Upper lobe of right lung (tissue), 1 donor: Measurements from ENCODE around the gene PYM1. TPM values are rescaled to one million over a fixed set of nuclear protein-coding genes. Genes with fewer than 3 reads are reported as not detected.

Experiments
- ATAC-seq: fragments of 200-7000 bp; cut with Tn5 transposase; one replicate; pipeline ENCODE4 v1.9.1; 2020; ENCODE audit warnings: mild to moderate bottlenecking, moderate library complexity
- DNase-seq: peaks from one replicate; pipeline ENCODE4 v3.0.0-alpha.2; 2020
- H3K27ac ChIP-seq: fragments of 200-600 bp; one replicate; pipeline ENCODE4 v1.8.0; 2022
- H3K27me3 ChIP-seq: fragments of 200-600 bp; one replicate; pipeline ENCODE4 v1.8.0; 2022; ENCODE audit warnings: mild to moderate bottlenecking
- H3K36me3 ChIP-seq: fragments of 200-600 bp; one replicate; pipeline ENCODE4 v1.8.0; 2022
- H3K4me1 ChIP-seq: fragments of 200-600 bp; one replicate; pipeline ENCODE4 v1.8.0; 2022
- H3K4me3 ChIP-seq: fragments of 200-600 bp; one replicate; pipeline ENCODE4 v1.8.0; 2022; ENCODE audit warnings: mild to moderate bottlenecking
- H3K9me3 ChIP-seq: fragments of 200-600 bp; one replicate; pipeline ENCODE4 v1.8.0; 2022
- intact Hi-C: fragments of 100-400 bp; cut with DNase I; formaldehyde crosslinking; loops from one replicate; pipeline ENCODE4 v1.11.0; 2022
- total RNA-seq: library from RNA; stranded (reverse); fragmentation: NEBNext Ultra II Directional; extraction: Animal tissue kit (Norgen Biotek cat#: 25700); gene quantifications from one replicate; pipeline ENCODE4 v1.2.1, GENCODE V29; 2021
- TF ChIP-seq, protein P1 (sequence below): fragments of 200-600 bp; IDR thresholded peaks from one replicate; pipeline ENCODE4 v1.8.0; 2022; ENCODE audit warnings: antibody characterized with exemption
- donor health status: DM: no; HTN: yes; CAD: no; lungs with severe emphysema.

Gene PYM1
- total RNA-seq, 1 donor from 2014 or later, result 29.1 TPM

DNA sequence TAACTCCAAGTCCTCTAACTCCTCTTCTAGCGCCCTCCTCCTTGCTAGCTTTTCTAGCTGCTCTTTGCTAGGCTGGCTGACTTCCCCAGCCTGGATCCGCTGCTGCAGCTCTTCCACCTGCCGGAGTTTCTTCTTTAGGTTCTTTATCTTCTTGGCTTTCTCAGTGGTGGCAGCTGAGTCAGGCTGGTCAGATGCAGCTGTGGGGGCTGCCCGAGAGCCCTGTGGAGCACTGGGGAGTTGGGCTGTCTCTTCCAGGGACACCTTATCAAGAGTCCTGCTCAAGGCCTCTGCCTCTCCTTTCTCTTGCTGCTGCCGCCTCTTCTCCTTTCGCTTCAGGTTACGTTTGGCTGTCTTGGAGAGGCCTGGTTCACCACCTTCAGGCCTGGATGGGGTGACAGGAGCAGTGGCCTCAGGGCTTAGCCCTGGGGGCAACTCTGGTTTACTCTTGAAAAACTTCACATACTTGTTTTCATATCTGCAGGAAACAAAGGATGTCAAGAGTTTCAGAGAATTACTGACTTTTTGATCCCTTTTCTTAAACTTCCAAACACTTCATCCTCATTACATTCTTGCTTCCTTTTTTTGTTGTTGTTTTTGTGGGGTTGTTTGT, 25.7 kb downstream of the PYM1 start:
- ATAC-seq (no peak), DNase-seq (no peak)
- intact Hi-C loops, result no loop called here
- TF ChIP-seq, protein P1, sequence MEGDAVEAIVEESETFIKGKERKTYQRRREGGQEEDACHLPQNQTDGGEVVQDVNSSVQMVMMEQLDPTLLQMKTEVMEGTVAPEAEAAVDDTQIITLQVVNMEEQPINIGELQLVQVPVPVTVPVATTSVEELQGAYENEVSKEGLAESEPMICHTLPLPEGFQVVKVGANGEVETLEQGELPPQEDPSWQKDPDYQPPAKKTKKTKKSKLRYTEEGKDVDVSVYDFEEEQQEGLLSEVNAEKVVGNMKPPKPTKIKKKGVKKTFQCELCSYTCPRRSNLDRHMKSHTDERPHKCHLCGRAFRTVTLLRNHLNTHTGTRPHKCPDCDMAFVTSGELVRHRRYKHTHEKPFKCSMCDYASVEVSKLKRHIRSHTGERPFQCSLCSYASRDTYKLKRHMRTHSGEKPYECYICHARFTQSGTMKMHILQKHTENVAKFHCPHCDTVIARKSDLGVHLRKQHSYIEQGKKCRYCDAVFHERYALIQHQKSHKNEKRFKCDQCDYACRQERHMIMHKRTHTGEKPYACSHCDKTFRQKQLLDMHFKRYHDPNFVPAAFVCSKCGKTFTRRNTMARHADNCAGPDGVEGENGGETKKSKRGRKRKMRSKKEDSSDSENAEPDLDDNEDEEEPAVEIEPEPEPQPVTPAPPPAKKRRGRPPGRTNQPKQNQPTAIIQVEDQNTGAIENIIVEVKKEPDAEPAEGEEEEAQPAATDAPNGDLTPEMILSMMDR, result no peak
- Histone ChIP-seq H3K4me3 (no peak overlapping the region), H3K36me3 (peaks cover 13% of the 10 kb centered on the region), H3K27ac (no peak overlapping the region), H3K9me3 (no peaks in the 10 kb centered on the region), H3K27me3 (no peaks in the 10 kb centered on the region), H3K4me1 (no peaks in the 10 kb centered on the region)

DNA sequence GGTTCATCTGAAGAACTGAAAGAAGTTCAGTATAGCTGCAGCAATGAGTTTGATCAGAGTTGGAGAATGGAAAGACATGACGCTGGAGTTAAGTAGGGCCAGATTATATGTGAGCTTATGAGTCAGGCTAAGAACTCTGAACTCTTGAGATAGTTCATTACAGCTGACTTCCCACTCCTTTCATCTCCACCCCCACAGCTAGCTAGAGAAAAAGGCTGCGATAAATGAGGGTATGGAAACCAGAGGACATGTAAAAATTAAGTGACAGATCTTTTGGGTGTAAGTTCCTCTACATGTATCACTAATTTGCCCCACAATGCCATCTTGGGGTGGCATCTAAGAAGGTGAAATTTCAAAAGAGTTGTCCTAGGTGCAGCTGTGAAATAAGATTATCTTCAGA, 28.6 kb downstream of the PYM1 start:
- TF ChIP-seq, protein P1, result no peak
- H3K4me3 ChIP-seq, result no peak overlapping the region
- no peaks in the 10 kb centered on the region for H3K27me3 ChIP-seq
- H3K36me3 ChIP-seq, result peaks cover 13% of the 10 kb centered on the region
- H3K4me1 ChIP-seq, result no peaks in the 10 kb centered on the region
- intact Hi-C loops, result no loop called here
- H3K27ac ChIP-seq, result no peak overlapping the region
- H3K9me3 ChIP-seq, result no peaks in the 10 kb centered on the region
- DNase-seq (no peak), ATAC-seq (no peak)

DNA sequence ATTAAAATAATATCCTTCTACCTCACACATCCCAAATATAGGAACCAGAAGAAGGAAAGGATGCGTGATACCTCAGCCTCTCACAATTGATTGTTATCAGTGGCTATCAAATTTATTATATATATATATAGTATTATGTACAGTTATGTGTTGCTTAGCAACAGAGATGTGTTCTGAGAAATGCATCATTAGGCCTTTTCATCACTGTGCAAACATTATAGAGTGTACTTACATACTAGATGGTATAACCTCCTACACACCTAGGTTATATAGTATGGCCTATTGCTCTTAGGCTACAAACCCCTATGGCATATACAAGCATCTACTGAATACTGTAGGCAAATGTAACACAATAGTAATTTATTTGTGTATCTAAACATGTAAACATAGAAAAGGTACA, 34.0 kb downstream of the PYM1 start:
- H3K4me1 ChIP-seq, result no peaks in the 10 kb centered on the region
- no peaks in the 10 kb centered on the region for H3K36me3 ChIP-seq
- no peak overlapping the region for H3K27ac ChIP-seq
- H3K4me3 ChIP-seq, result no peak overlapping the region
- ATAC-seq, result no peak
- intact Hi-C loops, result no loop called here
- H3K9me3 ChIP-seq, result no peaks in the 10 kb centered on the region
- no peak for DNase-seq
- TF ChIP-seq, protein P1, result no peak
- H3K27me3 ChIP-seq, result no peaks in the 10 kb centered on the region

DNA sequence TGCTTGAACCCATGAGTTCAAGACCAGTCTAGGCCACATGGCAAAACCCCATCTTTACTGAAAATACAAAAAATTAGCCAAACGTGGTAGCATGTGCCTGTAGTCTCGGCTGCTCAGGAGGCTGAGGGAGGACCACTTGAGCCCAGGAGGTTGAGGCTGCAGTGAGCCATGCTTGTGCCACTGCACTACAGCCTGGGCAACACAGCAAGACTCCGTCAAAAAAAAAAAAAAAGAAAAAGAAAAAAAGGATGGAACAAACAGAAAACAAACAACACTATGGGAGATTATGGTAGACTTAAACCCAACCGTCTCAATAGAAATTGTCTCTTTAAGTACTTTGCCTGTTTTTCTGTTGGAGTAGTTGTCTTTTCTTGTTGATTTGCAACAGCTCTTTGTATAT, 36.4 kb downstream of the PYM1 start:
- H3K4me1 ChIP-seq, result no peaks in the 10 kb centered on the region
- ATAC-seq, result no peak
- intact Hi-C loops, result no loop called here
- H3K27ac ChIP-seq, result no peak overlapping the region
- no peaks in the 10 kb centered on the region for H3K27me3 ChIP-seq
- TF ChIP-seq, protein P1, result no peak
- DNase-seq, result no peak
- H3K36me3 ChIP-seq, result no peaks in the 10 kb centered on the region
- H3K4me3 ChIP-seq, result no peak overlapping the region
- H3K9me3 ChIP-seq, result no peaks in the 10 kb centered on the region

DNA sequence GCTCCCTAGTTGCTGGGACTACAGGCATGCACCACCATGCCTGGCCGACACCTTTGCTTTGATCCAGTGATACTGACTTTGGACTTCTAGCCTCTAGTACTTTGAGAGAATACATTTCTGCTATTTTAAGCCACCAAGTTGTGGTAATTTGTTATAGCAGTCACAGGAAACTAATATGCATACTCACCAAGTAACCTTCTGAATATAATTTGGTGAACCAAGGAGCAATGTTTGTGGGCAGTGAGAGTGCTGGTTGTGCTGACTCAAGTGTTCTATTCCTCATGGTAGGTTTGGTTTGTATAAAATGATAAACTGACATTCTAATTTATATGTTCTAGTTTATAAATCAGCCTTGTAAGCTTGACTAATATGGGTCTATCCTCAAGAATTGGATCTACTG, 42.6 kb downstream of the PYM1 start:
- Histone ChIP-seq H3K36me3 (no peaks in the 10 kb centered on the region), H3K9me3 (no peaks in the 10 kb centered on the region), H3K4me3 (no peak overlapping the region), H3K27me3 (no peaks in the 10 kb centered on the region), H3K27ac (no peak overlapping the region), H3K4me1 (no peaks in the 10 kb centered on the region)
- intact Hi-C loops, result no loop called here
- TF ChIP-seq, protein P1, result no peak
- DNase-seq, result no peak
- ATAC-seq, result no peak

DNA sequence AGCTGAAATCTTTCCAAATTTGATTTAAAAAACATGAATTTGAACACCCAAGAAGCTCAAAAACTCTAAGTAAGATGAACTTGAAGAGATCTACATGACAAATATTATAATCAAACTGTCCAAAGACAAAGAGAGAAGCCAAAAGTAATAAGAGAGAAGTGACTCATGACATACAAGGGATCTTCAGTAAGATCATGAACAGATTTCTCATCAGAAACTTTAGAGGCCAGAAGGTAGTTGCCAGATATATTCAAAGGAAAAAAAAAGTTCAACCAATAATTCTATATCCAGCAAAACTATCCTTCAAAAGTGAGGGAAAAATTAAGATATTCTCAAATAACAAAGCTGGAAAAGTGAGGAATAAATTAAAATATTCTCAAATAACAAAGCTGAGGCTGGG, 49.9 kb downstream of the PYM1 start:
- Histone ChIP-seq H3K27me3 (no peaks in the 10 kb centered on the region), H3K27ac (no peak overlapping the region), H3K4me1 (no peaks in the 10 kb centered on the region), H3K4me3 (no peak overlapping the region), H3K36me3 (no peaks in the 10 kb centered on the region), H3K9me3 (no peaks in the 10 kb centered on the region)
- no peak for ATAC-seq
- TF ChIP-seq, protein P1, result no peak
- no peak for DNase-seq
- intact Hi-C loops, result no loop called here
